PC-3 (cell line): ENCODE results near the gene FOXO3.

Experiments used
- CTCF ChIP-seq: fragments of 300-600 bp; sonication (generic); conservative IDR thresholded peaks from 2 replicates; pipeline ENCODE4 v1.5.1; 2017; ENCODE audit warnings: antibody characterized with exemption, low read depth, mild to moderate bottlenecking, low read length
- EZH2phosphoT487 ChIP-seq: fragments of 300-600 bp; sonication (generic); IDR thresholded peaks from 2 replicates; pipeline ENCODE4 v1.6.1; 2018; ENCODE audit warnings: mild to moderate bottlenecking, antibody characterized with exemption, low read length, borderline replicate concordance

GRCh38 chr6:108643184-108643583 lies 82.5 kb downstream of the FOXO3 start:
- TF ChIP-seq CTCF (no peak), EZH2phosphoT487 (no peak)
